Ramos (cell line): Measurements from ENCODE around the gene STIM1.
"Not testable (repeated sequence)": the region's sequence is repeated elsewhere in the genome, so short reads cannot be mapped to it uniquely, and the experiment has no call there.

Experiments used
- in situ Hi-C: fragments of 300-500 bp; cut with MboI; formaldehyde crosslinking; loops from one replicate; pipeline ENCODE4 v1.14.3; 2022; ENCODE audit warnings: low sequenced_read_pairs; ENCODE audit not compliant: unreplicated experiment

The STIM1 gene

DNA sequence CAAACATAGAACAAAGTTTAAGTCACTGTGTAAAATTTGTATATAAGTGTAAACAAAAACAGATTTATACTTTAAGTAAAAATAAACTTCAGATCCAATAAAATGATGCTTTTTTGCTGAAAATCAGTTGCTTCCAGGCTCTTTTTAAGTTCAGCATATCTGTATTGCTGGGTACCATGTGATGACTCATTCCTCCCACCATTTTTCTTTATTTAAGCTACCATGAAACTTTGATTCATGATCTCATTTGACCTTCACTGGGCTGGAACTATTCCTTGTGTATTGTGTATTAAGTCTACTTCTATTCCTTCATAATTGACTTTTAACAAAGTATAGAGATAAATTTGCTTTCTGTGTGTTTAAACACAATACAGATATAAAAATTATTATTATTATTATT, 192.9 kb downstream of the STIM1 start:
- in situ Hi-C loops, result no loop called here

DNA sequence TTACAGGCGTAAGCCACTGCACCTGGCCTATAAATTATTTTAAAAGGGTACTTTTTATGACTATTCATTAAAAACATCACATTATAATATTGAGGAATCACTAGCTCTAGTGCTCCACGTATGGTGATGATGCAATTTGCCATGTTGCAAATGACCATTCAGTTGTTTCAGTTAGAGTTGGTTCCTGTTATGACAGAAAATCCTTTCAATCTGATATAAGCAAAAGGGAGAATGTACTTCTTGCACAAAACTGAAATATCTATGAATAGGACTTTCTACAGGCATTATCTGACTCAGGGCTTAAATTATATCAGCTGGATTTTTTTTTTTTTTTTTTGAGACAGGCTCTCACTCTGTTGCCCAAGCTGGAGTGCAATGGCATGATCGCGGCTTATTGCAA, 193.5 kb downstream of the STIM1 start:
- in situ Hi-C loops, result no loop called here

DNA sequence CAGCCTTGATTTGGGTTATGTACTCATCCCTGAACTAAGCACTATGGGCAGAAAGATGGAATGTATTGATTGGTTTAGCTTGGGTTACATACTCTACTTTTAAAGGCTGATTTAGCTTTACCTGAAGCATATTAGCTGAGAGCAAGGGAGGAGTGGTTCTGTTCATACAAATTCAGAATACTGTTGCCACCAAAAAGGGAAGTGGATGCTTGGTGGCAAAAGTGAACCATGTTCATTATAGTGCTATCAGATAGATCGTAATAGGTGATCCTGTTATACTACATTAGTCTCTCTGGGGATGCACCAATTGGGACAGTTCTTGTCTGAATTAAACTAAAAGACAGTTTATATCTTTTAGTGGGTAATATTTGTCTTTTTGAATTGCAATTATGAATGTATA, 194.7 kb downstream of the STIM1 start:
- in situ Hi-C loops, result no loop called here

DNA sequence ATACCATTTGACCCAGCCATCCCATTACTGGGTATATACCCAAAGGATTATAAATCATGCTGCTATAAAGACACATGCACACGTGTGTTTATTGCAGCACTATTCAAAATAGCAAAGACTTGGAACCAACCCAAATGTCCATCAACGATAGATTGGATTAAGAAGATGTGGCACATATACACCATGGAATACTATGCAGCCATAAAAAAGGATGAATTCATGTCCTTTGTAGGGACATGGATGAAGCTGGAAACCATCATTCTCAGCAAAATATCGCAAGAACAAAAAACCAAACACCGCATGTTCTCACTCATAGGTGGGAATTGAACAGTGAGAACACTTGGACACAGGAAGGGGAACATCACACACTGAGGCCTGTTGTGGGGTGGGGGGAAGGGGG, 197.7 kb downstream of the STIM1 start:
- in situ Hi-C loops, result not testable (repeated sequence)

DNA sequence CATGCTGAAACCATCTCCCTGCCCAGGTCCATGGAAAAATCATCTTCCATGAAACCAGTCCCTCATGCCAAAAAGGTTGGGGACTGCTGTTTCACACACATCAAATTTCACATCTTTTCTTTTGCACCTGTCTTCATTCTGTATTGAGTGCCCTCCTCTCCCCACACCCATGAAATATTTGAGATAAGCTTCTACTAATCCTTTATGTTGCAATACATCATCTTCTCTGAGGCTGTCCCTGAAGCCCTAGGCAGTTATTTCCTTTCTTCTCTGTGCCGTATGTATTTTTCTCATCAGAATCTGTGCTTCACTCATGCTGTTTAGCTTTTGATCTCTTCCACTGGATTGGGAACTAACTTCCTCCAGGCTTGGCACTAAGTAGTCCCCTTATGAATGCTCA, 199.2 kb downstream of the STIM1 start:
- in situ Hi-C loops, result no loop called here

DNA sequence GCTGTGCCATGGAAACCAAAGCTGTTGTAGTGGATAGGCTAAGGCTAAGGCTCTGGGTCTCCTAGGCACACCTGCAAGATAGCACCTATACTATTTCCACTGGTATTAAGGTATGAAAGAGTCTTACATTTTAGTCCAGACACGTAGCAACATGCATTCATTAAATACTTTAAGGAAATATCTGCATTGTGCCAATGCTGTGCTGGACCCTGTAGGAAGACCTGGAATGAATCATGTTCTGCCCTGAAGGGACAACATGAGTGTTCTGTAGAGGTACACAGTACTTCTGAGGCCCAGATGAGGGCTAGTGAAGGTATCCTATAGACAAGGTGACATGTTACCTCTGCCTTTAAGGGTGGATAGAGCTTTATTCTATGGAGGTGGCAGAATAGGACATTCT, 204.0 kb downstream of the STIM1 start:
- in situ Hi-C loops, result no loop called here

DNA sequence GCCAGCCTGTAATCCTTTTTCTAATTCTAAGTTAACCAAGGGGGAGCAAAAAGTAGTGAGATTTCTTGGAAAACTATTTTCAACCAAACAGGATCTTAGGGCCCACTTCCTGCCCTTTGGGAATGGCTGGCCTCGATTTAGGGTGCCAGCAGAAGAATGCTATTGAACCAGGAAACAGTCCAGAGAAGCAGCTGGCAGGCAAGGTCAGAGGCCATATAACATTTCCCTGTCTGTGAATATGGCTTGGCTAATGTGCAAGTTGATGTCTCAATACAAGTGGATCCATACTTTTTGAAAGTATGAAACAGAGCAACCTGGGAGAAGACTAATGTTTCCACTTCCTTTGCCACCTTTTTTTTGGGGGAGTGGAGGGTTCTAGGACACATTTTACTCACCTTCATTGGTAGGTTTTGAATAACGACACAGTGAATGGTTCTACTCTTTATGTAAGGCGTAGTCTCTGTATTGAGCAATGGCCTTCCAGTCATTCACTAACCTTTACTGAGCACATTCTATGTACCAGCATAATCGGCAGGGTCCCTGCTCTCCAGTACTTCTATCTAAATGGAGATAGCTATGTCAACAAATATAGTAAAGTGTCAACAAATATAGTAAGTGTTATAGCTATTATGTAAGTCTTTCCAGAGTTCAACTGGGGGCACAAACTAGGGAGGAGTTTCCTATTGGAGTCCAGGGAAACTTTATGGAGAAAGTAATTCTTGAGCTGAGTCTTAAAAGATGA, 204.9 kb downstream of the STIM1 start:
- in situ Hi-C loops, result no loop called here

DNA sequence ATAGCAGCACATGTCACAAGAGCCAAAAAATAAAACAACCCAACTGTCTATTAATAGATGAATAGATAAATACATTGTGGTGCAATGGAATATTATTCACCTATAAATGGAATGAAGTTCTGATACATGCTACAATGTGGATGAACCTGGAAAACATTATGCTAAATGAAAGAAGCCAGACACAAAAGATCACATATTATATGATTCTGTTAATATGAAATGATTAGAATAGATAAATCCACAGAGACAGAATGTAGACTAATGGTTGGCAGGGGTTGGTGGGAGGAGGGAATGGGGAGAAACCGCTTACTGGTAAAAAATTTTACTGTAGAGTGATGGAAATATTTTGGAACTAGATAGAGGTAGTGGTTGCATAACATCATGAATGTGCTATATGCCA, 206.2 kb downstream of the STIM1 start:
- in situ Hi-C loops, result no loop called here

DNA sequence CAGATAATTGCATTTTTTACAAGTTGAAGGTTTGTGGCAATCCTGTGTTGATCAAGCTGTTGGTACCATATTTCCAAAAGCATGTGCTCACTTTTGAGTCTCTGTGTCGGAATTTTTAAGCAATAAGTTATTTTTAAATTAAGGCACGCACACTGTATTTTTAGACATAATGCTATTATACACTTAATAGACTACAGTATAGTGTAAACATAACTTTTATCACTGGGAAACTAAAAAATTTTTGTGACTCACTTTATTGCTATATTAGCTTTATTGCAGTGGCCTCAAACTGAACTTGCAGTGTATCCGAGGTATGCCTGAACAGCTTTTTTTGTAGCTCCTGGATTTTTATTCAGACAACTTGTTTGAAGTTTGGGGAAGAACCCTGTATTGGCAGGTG, 207.9 kb downstream of the STIM1 start:
- in situ Hi-C loops, result no loop called here

DNA sequence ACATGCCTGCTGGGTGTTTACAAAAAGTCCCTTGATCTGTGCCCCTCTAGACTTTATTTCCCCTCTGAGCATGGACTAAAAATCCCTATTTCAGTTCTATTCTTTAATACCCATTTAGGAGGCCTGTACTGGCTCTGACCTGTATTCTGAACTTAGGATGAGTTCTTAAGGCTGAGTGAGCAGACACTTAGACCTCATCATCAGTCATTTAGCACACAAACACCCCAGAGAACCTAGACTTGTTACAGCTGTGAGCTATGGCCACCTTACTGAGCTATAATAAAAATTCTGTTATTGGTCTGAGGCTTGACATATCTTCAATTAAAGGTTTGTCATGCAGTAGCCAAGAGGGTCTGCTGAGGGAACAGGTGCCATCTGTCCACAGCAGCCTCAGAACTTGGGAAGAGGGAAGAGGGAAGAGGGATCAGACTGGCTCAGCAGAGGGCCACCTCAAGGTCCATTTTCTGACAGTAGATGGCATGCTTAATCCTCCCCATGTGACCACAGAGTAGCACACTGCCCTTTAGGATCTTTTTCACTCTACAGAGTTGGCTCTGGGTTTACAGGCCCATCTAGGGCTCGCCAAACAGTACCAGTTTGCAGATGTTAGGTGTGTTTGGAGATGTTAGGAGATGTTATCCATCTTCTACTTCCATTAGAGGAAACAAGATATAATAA, 209.0 kb downstream of the STIM1 start:
- in situ Hi-C loops, result no loop called here

DNA sequence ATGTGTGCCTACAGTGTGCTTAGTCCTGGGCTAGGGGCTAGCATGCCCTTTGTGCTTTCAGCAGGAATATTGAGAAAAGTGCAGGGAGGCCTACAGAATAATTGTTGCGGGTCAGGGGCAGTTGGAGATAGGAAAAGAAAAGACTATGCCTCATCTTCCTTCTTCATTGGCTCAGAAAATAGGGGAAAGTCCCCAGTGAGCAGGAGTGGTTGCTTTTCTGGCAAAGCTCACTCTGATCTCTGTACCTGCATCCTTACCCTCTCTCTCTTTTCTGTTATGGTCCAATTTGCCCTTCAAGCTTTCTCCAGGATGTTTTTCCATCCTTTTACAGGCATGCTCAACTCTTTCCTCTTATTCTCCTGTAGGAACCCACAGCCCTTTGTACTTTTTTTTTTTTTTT, 209.6 kb downstream of the STIM1 start:
- in situ Hi-C loops, result loop anchor here (5.0 kb wide), 1 partner anchor 218 kb away; no protein-coding TSS in a partner anchor

DNA sequence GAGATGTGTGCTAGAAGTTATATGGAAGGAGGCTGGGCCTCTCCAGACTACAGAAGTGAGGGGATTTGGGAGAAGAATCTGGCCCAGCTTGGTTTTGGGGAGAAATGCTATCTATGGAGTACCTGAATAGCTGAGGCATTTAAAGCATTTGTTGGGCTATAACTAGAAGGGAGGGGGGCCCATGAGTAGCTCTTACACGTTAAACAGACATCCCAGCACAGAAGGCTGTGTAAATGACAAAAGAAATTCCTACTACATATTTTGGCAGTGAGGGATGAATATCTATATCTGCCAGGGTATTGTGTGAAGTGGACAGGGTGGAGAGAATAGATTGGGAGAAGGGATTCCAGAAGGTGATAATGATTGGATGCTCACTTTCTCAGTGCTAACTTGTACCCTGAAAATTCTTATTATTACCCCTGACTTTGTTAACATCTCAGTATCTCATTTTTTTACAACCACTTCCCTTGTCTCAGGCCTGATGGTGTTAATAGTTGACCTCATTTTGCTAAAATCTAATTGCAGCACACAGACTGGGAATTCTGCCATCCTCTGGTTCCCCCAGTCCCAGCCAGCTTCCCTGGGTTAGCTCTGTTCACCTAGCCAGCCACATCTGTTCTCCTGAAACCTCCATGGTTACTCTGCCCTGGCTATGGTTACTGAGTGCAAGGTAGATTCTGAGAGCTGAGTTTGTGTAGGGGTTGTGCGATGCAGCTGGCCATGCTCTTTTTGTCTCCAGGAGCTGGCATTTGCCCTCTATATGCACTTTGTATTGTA, 210.3 kb downstream of the STIM1 start:
- in situ Hi-C loops, result loop anchor here (5.0 kb wide), 1 partner anchor 218 kb away; no protein-coding TSS in a partner anchor

DNA sequence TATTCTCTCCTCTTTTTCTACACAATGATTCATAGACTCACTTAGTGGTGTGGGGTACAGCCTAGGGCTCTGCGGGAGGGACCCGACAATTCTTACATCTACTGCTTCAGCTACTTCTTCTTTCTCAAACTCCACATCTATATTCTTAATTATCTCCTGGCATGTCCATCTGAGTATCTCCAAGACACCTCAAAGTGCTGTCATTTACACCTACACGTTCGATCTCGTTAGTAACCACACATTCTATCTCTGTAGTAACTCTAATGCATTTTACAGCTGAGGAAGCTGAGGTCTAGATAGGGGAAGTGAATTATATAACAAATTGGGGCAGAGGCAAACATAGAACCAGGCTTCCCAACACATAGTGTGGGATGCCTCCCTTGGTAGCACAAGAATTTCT, 211.4 kb downstream of the STIM1 start:
- in situ Hi-C loops, result loop anchor here (5.0 kb wide), 1 partner anchor 220 kb away; no protein-coding TSS in a partner anchor

DNA sequence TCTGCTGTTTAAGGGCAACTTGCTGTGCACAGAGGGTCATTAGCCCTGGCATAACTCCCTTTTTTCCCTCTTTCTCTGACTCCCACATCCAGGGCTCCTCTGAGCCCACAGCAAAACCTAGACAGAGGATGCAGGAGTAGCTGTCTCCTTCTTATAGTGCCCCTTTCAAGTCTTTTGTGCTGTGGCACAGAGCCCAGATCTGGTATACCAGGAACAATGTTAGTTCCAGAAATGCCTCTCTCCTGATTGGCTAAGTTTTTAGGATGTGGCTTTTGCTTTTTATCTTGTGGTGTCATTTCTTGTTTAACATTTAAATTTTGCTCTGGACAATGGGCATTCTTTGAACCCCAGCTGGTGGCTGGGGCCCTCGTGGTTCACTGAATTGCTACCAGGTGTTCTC, 213.5 kb downstream of the STIM1 start:
- in situ Hi-C loops, result loop anchor here (5.0 kb wide), 1 partner anchor 222 kb away; no protein-coding TSS in a partner anchor

DNA sequence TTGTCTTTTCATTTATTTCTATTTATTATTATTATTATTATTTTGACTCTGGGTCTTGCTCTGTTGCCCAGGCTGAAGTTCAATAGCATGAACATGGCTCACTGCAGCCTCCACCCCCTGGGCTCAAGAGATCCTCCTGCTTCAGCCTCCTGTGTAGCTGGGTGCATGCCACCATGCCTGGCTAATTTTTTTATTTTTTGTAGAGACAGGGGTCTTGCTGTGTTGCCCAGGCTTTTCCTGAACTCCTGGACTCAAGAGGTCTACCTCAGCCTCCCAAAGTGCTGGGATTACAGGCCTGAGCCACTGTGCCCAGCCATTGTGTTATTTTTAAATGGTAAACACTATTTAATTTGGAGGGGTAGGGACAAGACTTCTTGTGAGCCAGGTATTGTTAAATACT, 215.9 kb downstream of the STIM1 start:
- in situ Hi-C loops, result no loop called here

DNA sequence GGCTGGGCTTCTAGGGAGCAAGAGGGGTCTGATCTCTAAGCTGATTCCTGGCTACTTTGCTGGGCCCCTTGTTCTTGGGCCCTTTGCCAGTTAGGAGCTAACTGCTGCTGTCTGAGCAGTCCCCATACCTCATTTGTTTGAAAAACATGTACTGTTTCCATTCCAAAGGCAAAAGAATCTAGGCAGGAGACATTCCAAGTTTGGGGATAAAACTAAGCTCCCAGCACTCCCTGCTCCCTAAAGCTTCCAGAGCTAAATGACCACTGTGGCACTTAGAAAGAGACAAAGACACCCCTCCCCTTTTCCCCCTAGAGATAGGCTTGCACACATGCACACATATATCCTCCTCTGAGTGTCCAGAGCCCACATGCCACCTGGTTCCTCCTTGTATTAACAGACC, 216.4 kb downstream of the STIM1 start:
- in situ Hi-C loops, result no loop called here

DNA sequence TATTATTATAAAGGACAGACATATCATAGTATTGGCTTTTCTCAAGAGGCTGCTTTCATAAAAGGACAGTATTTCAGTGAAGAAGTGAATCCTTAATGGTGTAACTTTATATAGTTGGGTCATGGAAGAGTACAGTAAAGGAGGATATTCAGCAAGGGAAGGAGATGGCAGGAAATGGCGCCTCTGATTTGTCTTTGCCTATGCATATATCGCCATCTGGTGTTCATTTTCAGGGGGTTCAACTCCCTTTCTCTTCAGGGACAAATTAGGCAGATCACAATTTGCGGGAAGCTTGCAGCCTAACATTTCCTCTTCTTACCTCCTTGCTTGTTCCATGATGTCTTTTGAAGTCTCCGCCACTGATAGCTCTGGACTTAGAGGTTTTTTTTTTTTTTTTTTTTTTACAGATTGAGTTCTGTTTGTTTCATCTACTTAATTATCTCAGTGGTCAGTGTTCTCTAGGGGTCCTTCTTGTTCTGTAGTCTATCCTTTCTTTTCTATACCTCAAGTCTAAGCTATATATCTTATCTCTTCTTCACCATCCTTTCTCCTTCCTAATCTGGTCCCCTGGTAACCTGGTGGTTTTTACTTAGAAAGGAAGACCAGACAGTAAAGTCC, 217.3 kb downstream of the STIM1 start:
- in situ Hi-C loops, result no loop called here

DNA sequence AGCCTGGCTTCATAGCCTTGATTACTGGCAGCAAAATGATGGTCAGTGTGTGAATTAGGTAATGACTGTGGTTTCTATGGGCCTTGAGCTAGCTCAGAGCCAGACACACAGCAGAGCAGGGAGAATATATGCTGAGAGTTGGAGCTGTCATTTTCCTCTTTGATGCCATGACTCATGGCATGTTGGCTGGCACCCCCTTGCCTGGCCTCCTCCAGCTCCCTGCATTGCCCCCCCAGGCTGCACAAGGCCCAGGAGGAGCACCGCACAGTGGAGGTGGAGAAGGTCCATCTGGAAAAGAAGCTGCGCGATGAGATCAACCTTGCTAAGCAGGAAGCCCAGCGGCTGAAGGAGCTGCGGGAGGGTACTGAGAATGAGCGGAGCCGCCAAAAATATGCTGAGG, 218.8 kb downstream of the STIM1 start:
- in situ Hi-C loops, result no loop called here

DNA sequence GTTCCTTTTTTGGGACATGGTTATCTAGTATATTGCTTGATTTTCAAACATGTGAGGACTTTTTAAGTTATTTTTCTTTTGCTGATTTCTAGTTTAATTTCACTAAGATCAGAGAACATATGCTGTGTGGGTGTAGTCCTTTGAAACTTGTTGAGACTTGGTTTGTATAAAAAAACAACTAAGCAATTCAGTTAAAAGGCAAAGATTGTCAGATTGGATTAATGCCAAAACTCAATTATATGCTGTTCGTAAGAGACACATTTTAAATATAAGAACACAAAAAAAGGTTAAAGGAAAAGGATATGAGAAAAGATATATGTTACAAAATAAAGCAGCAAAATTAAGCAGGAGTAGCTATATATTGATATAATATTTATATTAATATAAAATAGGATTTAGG, 221.3 kb downstream of the STIM1 start:
- in situ Hi-C loops, result no loop called here

DNA sequence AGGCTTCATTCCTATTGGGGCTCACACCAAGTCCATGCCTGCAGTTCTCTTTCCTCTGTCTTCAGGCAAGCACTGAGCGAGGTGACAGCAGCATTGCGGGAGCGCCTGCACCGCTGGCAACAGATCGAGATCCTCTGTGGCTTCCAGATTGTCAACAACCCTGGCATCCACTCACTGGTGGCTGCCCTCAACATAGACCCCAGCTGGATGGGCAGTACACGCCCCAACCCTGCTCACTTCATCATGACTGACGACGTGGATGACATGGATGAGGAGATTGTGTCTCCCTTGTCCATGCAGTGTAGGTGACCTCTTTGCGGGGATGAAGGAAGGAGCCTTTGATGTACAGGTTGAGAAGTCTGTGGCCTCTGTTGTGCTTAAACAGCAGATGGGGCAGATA, 227.7 kb downstream of the STIM1 start:
- in situ Hi-C loops, result no loop called here
